Sigmoid colon (tissue), 3 donors: ENCODE data around the gene ZNF319.

Source experiments
- CTCF ChIP-seq, 4 experiments: fragments of 450-650 bp in 3 of 4; fragments of 200-600 bp in 1 of 4; IDR thresholded peaks; one replicate each; pipeline ENCODE4 v1.5.1; 2016 to 2019; ENCODE audit warnings: antibody characterized with exemption in 4 of 4, mild to moderate bottlenecking in 3 of 4, moderate library complexity in 2 of 4
- POLR2A ChIP-seq, 2 donors: fragments of 450-650 bp; IDR thresholded peaks; one replicate each; pipeline ENCODE4 v1.6.1; 2016; ENCODE audit warnings: antibody characterized with exemption in 2 of 2, mild to moderate bottlenecking in 2 of 2, moderate library complexity in 2 of 2

- TF ChIP-seq CTCF (IDR thresholded peaks at IDR 0.05) (no peak), POLR2A (IDR thresholded peaks at IDR 0.05) (no peak)
Observed at GRCh38 chr16:57966986-57967385, 33.5 kb downstream of the ZNF319 start.
